IMR-90 (cell line): ENCODE measurements around the gene OGG1. TPM values are rescaled to one million over a fixed set of nuclear protein-coding genes. Genes with fewer than 3 reads are reported as not detected.

Experiments
- ATAC-seq: fragments of 200-7000 bp; cut with Tn5 transposase; 2 replicates; pipeline ENCODE4 v1.9.1; 2020; ENCODE audit warnings: low read depth, mild to moderate bottlenecking, moderate library complexity
- BruUV-seq: library from RNA; stranded (reverse); fragments of 400-500 nt; replicated peaks from 2 replicates; lab custom pipeline; 2021; lab: Mats Ljungman, UMichigan
- CTCF ChIA-PET: fragments of 300-600 bp; formaldehyde crosslinking; extraction: SDS; loops from one replicate; lab custom pipeline; 2021; ENCODE audit warnings: antibody characterized with exemption; lab: Yijun Ruan, JAX
- POLR2A ChIA-PET: fragments of 300-600 bp; sonication (Branson Sonifier 250); formaldehyde crosslinking; loops from one replicate; lab custom pipeline; 2022; ENCODE audit warnings: antibody characterized with exemption; ENCODE audit not compliant: unreplicated experiment; lab: Charles Lee
- DNase-seq: peaks from one replicate; pipeline ENCODE4 v3.0.0; 2013
- H2AFZ ChIP-seq: replicated peaks from 2 replicates; pipeline ENCODE3; 2013; ENCODE audit warnings: low read length, mild to moderate bottlenecking; ENCODE audit not compliant: poor library complexity
- H2AK5ac ChIP-seq: 2 replicates; pipeline ENCODE4 v1.6.1; 2013; ENCODE audit warnings: low read depth, low read length, inconsistent platforms
- H2AK9ac ChIP-seq: replicated peaks from 2 replicates; pipeline ENCODE3; 2013; ENCODE audit warnings: mild to moderate bottlenecking, low read depth, low read length, moderate library complexity; ENCODE audit not compliant: poor library complexity
- H2BK120ac ChIP-seq: 2 replicates; pipeline ENCODE4 v1.6.1; 2013; ENCODE audit warnings: low read depth, low read length, inconsistent platforms
- H2BK15ac ChIP-seq: 3 replicates; pipeline ENCODE4 v1.6.1; 2013; ENCODE audit warnings: low read depth, low read length, inconsistent platforms
- H2BK20ac ChIP-seq: 2 replicates; pipeline ENCODE4 v1.6.1; 2013; ENCODE audit warnings: low read depth, mild to moderate bottlenecking, inconsistent platforms, low read length, moderate library complexity
- H2BK5ac ChIP-seq: 2 replicates; pipeline ENCODE4 v1.6.1; 2013; ENCODE audit warnings: mild to moderate bottlenecking, low read depth, low read length, inconsistent platforms; ENCODE audit not compliant: poor library complexity, severe bottlenecking
- H3K14ac ChIP-seq: replicated peaks from 2 replicates; pipeline ENCODE4 v1.6.1; 2013; ENCODE audit warnings: low read depth, low read length, inconsistent platforms
- H3K18ac ChIP-seq: 2 replicates; pipeline ENCODE4 v1.6.1; 2013; ENCODE audit warnings: low read depth, low read length, control low read depth
- H3K23ac ChIP-seq: 2 replicates; pipeline ENCODE4 v1.6.1; 2013; ENCODE audit warnings: low read depth, low read length, inconsistent platforms
- H3K27ac ChIP-seq: 2 replicates; pipeline ENCODE4 v1.5.1; 2013; ENCODE audit warnings: mild to moderate bottlenecking, control low read depth, low read length; ENCODE audit not compliant: insufficient read depth
- H3K27me3 ChIP-seq: 2 replicates; pipeline ENCODE4 v1.6.1; 2013; ENCODE audit warnings: low read length; ENCODE audit not compliant: control insufficient read depth, insufficient read depth
- H3K36me3 ChIP-seq: 2 replicates; pipeline ENCODE4 v1.6.1; 2013; ENCODE audit warnings: low read length, mixed read lengths; ENCODE audit not compliant: control insufficient read depth, insufficient read depth
- H3K4ac ChIP-seq: 2 replicates; pipeline ENCODE4 v1.6.1; 2013; ENCODE audit warnings: low read depth, low read length, inconsistent platforms
- H3K4me1 ChIP-seq: 2 replicates; pipeline ENCODE4 v1.6.1; 2013; ENCODE audit warnings: low read length, mixed read lengths; ENCODE audit not compliant: control insufficient read depth, insufficient read depth
- H3K4me2 ChIP-seq: 2 replicates; pipeline ENCODE4 v1.6.1; 2013; ENCODE audit warnings: low read depth, mild to moderate bottlenecking, control low read depth, low read length, moderate library complexity
- H3K4me3 ChIP-seq: 2 replicates; pipeline ENCODE4 v1.5.1; 2013; ENCODE audit warnings: low read depth, mild to moderate bottlenecking, control low read depth, low read length, moderate library complexity; ENCODE audit not compliant: insufficient read depth
- H3K56ac ChIP-seq: 2 replicates; pipeline ENCODE4 v1.6.1; 2013; ENCODE audit warnings: low read length, inconsistent platforms; ENCODE audit not compliant: insufficient read depth; ENCODE audit errors: extremely low read depth
- H3K79me1 ChIP-seq, 2 experiments: 2 replicates each; pipeline ENCODE4 v1.6.1; 2013; ENCODE audit warnings: low read length in 2 of 2, inconsistent platforms in 1 of 2, low read depth in 1 of 2
- H3K9ac ChIP-seq: 2 replicates; pipeline ENCODE4 v1.6.1; 2013; ENCODE audit warnings: low read depth, low read length, control low read depth
- H3K9me1 ChIP-seq: 2 replicates; pipeline ENCODE4 v1.6.1; 2013; ENCODE audit warnings: low read length, inconsistent platforms; ENCODE audit not compliant: insufficient read depth
- H3K9me3 ChIP-seq: 2 replicates; pipeline ENCODE4 v1.6.1; 2013; ENCODE audit warnings: low read length; ENCODE audit not compliant: control insufficient read depth, insufficient read depth
- H4K20me1 ChIP-seq: 2 replicates; pipeline ENCODE4 v1.6.1; 2013; ENCODE audit warnings: low read length, inconsistent platforms; ENCODE audit not compliant: insufficient read depth
- H4K5ac ChIP-seq: 2 replicates; pipeline ENCODE4 v1.6.1; 2013; ENCODE audit warnings: mild to moderate bottlenecking, low read depth, low read length, control low read depth
- H4K8ac ChIP-seq, 2 experiments: 2 replicates each; pipeline ENCODE4 v1.6.1; 2013; ENCODE audit warnings: low read depth in 2 of 2, low read length in 2 of 2, control low read depth in 1 of 2, inconsistent platforms in 1 of 2
- H4K91ac ChIP-seq: 2 replicates; pipeline ENCODE4 v1.6.1; 2013; ENCODE audit warnings: low read depth, low read length, inconsistent platforms; ENCODE audit not compliant: insufficient read depth
- BHLHE40 ChIP-seq: fragments of 150-350 bp; IDR thresholded peaks from 2 replicates; pipeline ENCODE4 v1.6.1; 2016; ENCODE audit warnings: mild to moderate bottlenecking, low read depth, low read length
- CEBPB ChIP-seq: IDR thresholded peaks from 2 replicates; pipeline ENCODE4 v1.6.1; 2012; ENCODE audit warnings: low read depth, low read length, improper control_type of control experiment
- CHD1 ChIP-seq: IDR thresholded peaks from 2 replicates; pipeline ENCODE4 v1.6.1; 2012; ENCODE audit warnings: low read depth, low read length, improper control_type of control experiment
- FOS ChIP-seq: fragments of 150-350 bp; IDR thresholded peaks from 2 replicates; pipeline ENCODE4 v1.6.1; 2016; ENCODE audit warnings: low read depth, low read length
- MAFK ChIP-seq: IDR thresholded peaks from 2 replicates; pipeline ENCODE4 v1.6.1; 2012; ENCODE audit warnings: low read depth, low read length, improper control_type of control experiment
- MAZ ChIP-seq: IDR thresholded peaks from 2 replicates; pipeline ENCODE4 v1.6.1; 2012; ENCODE audit warnings: low read depth, mild to moderate bottlenecking, low read length, improper control_type of control experiment, moderate library complexity, borderline replicate concordance
- MXI1 ChIP-seq: IDR thresholded peaks from 2 replicates; pipeline ENCODE4 v1.6.1; 2012; ENCODE audit warnings: low read depth, mild to moderate bottlenecking, low read length, moderate library complexity, borderline replicate concordance
- NFE2L2 ChIP-seq: fragments of 150-350 bp; IDR thresholded peaks from 2 replicates; pipeline ENCODE4 v1.6.1; 2016; ENCODE audit warnings: low read depth, mild to moderate bottlenecking, low read length
- POLR2A ChIP-seq: IDR thresholded peaks from 2 replicates; pipeline ENCODE4 v1.6.1; 2012; ENCODE audit warnings: mild to moderate bottlenecking, low read depth, low read length
- RAD21 ChIP-seq: IDR thresholded peaks from 2 replicates; pipeline ENCODE4 v1.6.1; 2012; ENCODE audit warnings: low read length, improper control_type of control experiment
- RCOR1 ChIP-seq: IDR thresholded peaks from 2 replicates; pipeline ENCODE4 v1.6.1; 2012; ENCODE audit warnings: mild to moderate bottlenecking, low read length, improper control_type of control experiment; ENCODE audit not compliant: insufficient replicate concordance
- RFX5 ChIP-seq: IDR thresholded peaks from 2 replicates; pipeline ENCODE4 v1.8.0; 2012; ENCODE audit warnings: low read depth, mild to moderate bottlenecking, low read length, moderate library complexity
- SMC3 ChIP-seq: fragments of 150-350 bp; IDR thresholded peaks from 2 replicates; pipeline ENCODE4 v1.6.1; 2016; ENCODE audit warnings: low read depth, mild to moderate bottlenecking, antibody characterized with exemption, low read length, moderate library complexity
- WGBS, 2 experiments: methylation state at CpG; one replicate each; pipeline versions ENCODE4 v1.1.5 to v1.1.7; 2013; ENCODE audit warnings: missing lambda C conversion rate in 2 of 2; ENCODE audit not compliant: insufficient read length in 1 of 2; ENCODE audit errors: extremely low coverage in 2 of 2; 5-methylcytosine and 5-hydroxymethylcytosine counted together
- dilution Hi-C: fragments of 300-500 bp; cut with HindIII; formaldehyde crosslinking; loops from one replicate; pipeline ENCODE4 v1.14.3; 2018; ENCODE audit warnings: low sequenced_read_pairs; ENCODE audit not compliant: unreplicated experiment
- in situ Hi-C: fragments of 300-500 bp; cut with MboI; formaldehyde crosslinking; loops from 3 replicates; pipeline ENCODE4 v1.14.3; 2019; ENCODE audit warnings: low sequenced_read_pairs, inconsistent platforms, mixed read lengths
- intact Hi-C: fragments of 100-400 bp; cut with micrococcal nuclease; formaldehyde crosslinking; loops from 2 replicates; pipeline ENCODE4 v1.10.0; 2022
- polyA plus RNA-seq, 3 experiments: library from polyadenylated mRNA; depleted of rRNA; stranded (reverse); fragments of >200 nt; gene quantifications; 2 replicates each; pipeline ENCODE4 v1.2.3, GENCODE V29; 2012; ENCODE audit warnings: low replicate concordance in 1 of 3
- total RNA-seq: library from RNA; depleted of rRNA; stranded (reverse); fragments of >200 nt; gene quantifications from 2 replicates; pipeline ENCODE4 v1.2.3, GENCODE V29; 2012
- TF ChIP-seq, protein P1 (sequence below): fragments of 150-350 bp; IDR thresholded peaks from 2 replicates; pipeline ENCODE4 v1.6.1; 2017; ENCODE audit warnings: mild to moderate bottlenecking, antibody characterized with exemption, low read length, low read depth
- TF ChIP-seq, protein P2 (sequence below): conservative IDR thresholded peaks from 2 replicates; pipeline ENCODE4 v1.5.1; 2012; ENCODE audit warnings: mild to moderate bottlenecking, low read depth, low read length, improper control_type of control experiment
- TF ChIP-seq, protein P3 (sequence below): fragments of 150-350 bp; IDR thresholded peaks from 2 replicates; pipeline ENCODE4 v1.6.1; 2016; ENCODE audit warnings: low read depth, mild to moderate bottlenecking, low read length, moderate library complexity, borderline replicate concordance

OGG1 gene
- total and polyA plus RNA-seq, 2 of the 4 experiments (the other 2 are of a cell fraction), result 14.9 to 25.6 TPM

DNA sequence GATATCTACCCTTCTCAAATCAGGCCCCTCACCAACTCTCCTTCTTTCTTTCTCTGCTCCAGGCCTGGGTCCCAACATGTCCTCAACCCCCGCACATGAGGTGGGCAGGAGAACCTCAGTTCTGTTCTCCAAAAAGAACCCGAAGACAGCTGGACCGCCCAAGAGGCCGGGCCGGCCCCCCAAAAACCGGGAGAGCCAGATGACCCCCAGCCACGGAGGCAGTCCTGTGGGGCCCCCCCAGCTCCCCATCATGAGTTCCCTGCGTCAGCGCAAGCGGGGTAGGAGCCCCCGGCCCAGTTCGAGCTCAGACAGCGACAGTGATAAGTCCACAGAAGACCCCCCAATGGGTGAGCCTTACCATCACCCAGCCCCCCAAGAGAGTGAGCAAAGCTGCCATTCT is 5.6 kb upstream of the OGG1 start:
- BruUV-seq, result no TSS peak
- WGBS, 2 experiments, result 100% methylated on average over 4 of the region's 13 CpGs; no CpG with 5 or more reads in 1 of the 2 experiments
- H3K36me3 ChIP-seq, result peaks cover 81% of the 10 kb centered on the region

More for the DNA sequence above, 5.6 kb upstream of the OGG1 start:
- POLR2A ChIA-PET, result no interaction called here
- H2BK15ac ChIP-seq, result no peak overlapping the region
- H3K18ac ChIP-seq, result no peak overlapping the region
- peaks cover 12% of the 10 kb centered on the region for H3K9me1 ChIP-seq
- no peaks in the 10 kb centered on the region for H3K9me3 ChIP-seq
- H3K14ac ChIP-seq, result no peak overlapping the region
- H2BK20ac ChIP-seq, result no peak overlapping the region
- no peak overlapping the region for H3K23ac ChIP-seq
- no peak overlapping the region for H3K4ac ChIP-seq
- DNase-seq, result no peak
- H4K8ac ChIP-seq, result no peak overlapping the region
- no peak overlapping the region for H3K9ac ChIP-seq
- H3K27me3 ChIP-seq, result no peaks in the 10 kb centered on the region
- in situ Hi-C loops (no loop called here), intact Hi-C loops (no loop called here), dilution Hi-C loops (no loop called here)
- no peak overlapping the region for H3K4me3 ChIP-seq
- no peak overlapping the region for H3K4me2 ChIP-seq
- ATAC-seq, result no peak
- H2BK120ac ChIP-seq, result no peak overlapping the region
- H2AK5ac ChIP-seq, result no peak overlapping the region
- no peak overlapping the region for H4K5ac ChIP-seq
- H2BK5ac ChIP-seq, result no peak overlapping the region
- TF ChIP-seq MAFK (no peak), RCOR1 (no peak), MXI1 (no peak), CHD1 (no peak), MAZ (no peak), RFX5 (no peak), POLR2A (no peak), BHLHE40 (no peak), CEBPB (no peak), NFE2L2 (no peak), RAD21 (no peak), SMC3 (no peak), FOS (no peak)
- TF ChIP-seq, protein P1, sequence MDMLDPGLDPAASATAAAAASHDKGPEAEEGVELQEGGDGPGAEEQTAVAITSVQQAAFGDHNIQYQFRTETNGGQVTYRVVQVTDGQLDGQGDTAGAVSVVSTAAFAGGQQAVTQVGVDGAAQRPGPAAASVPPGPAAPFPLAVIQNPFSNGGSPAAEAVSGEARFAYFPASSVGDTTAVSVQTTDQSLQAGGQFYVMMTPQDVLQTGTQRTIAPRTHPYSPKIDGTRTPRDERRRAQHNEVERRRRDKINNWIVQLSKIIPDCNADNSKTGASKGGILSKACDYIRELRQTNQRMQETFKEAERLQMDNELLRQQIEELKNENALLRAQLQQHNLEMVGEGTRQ, result no peak
- TF ChIP-seq, protein P2, sequence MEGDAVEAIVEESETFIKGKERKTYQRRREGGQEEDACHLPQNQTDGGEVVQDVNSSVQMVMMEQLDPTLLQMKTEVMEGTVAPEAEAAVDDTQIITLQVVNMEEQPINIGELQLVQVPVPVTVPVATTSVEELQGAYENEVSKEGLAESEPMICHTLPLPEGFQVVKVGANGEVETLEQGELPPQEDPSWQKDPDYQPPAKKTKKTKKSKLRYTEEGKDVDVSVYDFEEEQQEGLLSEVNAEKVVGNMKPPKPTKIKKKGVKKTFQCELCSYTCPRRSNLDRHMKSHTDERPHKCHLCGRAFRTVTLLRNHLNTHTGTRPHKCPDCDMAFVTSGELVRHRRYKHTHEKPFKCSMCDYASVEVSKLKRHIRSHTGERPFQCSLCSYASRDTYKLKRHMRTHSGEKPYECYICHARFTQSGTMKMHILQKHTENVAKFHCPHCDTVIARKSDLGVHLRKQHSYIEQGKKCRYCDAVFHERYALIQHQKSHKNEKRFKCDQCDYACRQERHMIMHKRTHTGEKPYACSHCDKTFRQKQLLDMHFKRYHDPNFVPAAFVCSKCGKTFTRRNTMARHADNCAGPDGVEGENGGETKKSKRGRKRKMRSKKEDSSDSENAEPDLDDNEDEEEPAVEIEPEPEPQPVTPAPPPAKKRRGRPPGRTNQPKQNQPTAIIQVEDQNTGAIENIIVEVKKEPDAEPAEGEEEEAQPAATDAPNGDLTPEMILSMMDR, result no peak
- TF ChIP-seq, protein P3, sequence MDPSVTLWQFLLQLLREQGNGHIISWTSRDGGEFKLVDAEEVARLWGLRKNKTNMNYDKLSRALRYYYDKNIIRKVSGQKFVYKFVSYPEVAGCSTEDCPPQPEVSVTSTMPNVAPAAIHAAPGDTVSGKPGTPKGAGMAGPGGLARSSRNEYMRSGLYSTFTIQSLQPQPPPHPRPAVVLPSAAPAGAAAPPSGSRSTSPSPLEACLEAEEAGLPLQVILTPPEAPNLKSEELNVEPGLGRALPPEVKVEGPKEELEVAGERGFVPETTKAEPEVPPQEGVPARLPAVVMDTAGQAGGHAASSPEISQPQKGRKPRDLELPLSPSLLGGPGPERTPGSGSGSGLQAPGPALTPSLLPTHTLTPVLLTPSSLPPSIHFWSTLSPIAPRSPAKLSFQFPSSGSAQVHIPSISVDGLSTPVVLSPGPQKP, result no peak
- H3K27ac ChIP-seq, result no peak overlapping the region
- H3K4me1 ChIP-seq, result peaks cover 15% of the 10 kb centered on the region
- H4K91ac ChIP-seq, result no peak overlapping the region
- H2AK9ac ChIP-seq, result no peak overlapping the region
- H4K20me1 ChIP-seq, result peaks cover 6% of the 10 kb centered on the region; the same call in 1 of the 2 replicates
- CTCF ChIA-PET, result no interaction called here
- no peak overlapping the region for H3K56ac ChIP-seq
- H2AFZ ChIP-seq, result no peak overlapping the region
- H3K79me1 ChIP-seq, result peaks cover 18 to 28% of the 10 kb centered on the region in 2 experiments
